Stimulated activated CD4-positive, alpha-beta T cell treated with anti-CD3 and anti-CD28 coated beads, TNF-alpha, amount 100 ng/mL, for 4 hours (primary cell): ENCODE data around the gene SPAG17.
"Not testable (repeated sequence)": the region's sequence is repeated elsewhere in the genome, so short reads cannot be mapped to it uniquely, and the experiment has no call there.

Experiments used
- DNase-seq, 3 experiments: peaks; one replicate each; pipeline ENCODE4 v3.0.0-alpha.2; 2020; ENCODE audit warnings: low read depth in 3 of 3

The SPAG17 gene

DNA sequence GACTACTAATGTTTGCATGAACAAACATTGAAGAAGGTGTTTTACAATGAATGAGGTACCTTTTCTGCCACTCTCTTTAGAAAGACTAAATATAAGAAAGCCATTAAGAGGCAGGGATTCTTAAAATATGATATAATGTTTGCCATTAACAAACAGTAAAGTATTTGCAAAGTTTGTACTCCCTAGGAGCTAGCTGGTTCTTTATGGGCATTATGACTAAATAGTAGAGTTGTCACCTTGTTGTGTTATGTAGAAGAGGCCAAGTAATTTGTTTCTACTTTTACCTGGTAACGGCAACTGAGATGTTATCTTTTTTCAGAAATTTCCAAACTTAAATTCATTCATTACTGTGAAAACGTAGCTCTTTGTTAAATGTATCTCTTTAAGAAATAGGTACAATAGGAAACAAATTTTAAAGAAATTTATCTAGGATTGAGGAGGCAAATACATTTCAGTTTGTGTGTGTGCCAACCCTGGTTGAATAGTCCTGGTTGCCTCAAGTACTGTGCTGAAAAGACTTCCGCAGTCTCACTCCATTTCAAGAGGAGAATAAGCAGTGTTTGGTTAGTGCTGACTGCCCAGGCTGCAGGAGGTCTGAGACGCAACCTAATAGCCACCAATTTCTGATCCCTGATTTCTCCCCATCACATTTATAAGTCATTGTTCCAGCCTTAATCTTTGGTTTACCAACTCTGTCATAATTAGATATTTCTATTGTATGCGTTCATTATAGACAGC is 203.4 kb downstream of the SPAG17 start:
- DNase-seq: no peak

DNA sequence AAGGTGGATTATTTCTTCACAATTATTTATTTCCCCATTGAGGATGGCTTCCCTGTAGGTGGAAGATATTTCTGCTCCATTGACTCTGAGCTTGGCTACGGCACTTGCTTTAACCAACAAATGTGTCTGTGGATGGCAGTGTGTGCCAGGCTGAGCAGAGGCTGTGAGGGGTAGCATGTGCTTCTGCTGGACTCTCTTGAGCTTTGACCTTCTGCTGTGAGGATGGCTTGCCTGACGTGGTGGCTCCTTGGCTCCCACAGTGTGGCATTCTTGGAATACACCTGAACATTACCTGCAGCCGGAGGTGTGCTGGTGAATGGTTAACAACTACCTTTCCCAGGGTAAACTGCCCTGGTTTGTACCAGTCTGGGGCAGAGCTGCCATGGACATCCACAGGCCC is 208.6 kb downstream of the SPAG17 start:
- DNase-seq: no peak

DNA sequence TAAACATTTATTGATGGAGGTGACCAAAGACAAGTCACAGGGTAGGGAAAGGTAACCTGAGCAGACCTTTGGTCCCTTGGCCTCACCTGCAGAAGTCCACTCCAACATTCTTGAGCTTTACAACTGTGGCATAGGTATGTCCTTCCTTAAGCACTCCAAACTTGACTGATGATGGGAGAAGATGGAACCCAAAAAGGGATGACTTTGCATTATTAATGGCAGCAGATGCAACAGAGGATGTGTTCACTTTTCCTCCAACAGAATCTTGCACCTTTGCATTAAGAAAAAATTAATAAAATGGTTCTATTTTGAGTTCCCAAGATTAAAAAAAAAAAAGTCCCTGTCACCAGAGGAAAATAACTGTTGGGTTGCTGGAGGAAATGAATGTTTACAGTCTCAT is 213.3 kb downstream of the SPAG17 start:
- DNase-seq: no peak

DNA sequence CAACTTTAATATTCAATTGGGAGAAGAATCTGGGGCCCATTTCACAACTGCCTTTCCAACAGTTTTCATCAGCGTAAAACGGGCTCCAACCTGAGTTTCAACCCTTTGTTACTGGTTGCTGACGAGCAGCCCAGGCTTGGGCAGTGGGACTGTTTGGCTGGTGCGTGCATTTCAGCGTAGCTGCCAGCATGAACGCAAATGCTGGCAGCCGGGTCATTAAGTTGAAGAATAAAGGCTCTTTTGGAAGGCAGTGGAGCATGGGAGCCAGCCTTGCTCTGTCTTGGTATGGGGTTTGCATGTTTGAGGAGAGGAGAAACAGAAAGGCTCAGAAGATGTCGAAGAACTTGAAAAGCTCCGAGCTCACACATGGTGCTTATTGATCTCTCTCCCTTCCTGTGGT is 214.8 kb downstream of the SPAG17 start:
- DNase-seq: no peak

DNA sequence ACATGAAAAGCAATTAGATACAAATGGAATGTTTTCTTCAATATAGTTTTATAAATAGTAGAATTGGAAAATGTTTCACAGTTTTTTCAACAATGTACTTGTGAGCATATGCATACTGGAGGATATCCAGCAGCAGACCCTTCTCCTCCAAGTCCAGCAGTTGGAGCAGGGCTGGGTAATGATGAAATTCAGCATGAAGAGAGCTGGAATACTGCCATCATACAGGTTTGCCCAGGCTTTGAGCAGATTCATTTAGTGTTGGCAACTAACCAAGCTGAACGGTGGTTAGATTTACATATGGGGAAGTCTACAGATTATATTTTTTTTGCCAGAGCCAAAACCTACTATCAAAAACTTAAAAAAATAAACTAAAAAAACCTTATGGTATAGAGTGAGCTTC is 217.1 kb downstream of the SPAG17 start:
- no peak for DNase-seq

DNA sequence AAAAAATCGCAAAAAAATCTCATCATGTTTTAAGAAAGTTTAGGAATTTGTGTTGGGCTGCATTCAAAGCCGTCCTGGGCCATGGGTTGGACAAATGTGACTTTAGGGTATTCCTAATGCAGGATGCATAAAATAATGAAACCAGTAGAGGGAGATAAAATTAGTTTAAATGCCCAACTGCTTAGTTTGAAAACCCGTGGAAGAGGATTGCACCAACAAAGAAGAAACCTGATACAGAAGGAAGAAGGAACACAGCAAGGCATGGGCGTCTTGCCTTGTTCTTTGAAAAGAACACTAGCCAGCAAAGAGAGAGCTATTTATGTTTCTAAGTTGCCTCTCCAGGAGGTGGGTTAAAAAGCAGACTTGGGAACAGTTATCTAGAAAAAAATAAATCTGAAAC is 217.6 kb downstream of the SPAG17 start:
- no peak for DNase-seq

DNA sequence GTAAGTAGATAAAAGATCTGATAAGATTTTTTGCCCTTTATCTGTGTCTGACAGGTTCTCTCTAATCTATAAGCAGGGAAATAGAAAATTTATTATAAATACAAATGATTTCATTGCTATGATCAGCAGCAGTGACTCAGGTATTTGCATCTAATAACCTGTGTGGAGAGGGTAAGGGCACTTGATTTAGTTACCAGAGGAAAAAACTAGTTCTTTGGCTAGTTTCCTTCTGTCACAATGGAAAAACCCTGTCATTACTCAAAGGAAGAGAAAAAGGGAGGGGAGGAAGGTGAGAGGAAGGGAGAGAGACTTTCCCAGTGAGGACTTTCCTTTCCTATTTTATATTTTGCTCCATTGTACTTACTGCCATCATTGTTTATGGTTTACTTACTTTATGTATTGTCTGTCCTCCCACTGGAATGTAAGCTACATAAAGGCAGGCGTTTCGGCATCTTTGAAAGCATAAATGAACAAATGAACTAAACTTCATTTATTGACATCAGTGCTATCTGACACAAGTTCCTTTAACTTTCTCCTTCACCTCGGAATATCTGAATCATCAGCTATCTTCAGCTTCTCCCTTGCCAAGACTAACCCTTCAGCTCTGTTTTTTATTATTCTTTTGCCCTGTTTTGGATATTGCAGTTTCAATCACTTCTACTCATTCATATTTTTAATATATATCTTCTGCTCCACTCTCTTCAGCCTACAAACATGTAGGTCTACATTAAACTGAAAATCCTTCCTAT is 220.6 kb downstream of the SPAG17 start:
- no peak for DNase-seq

DNA sequence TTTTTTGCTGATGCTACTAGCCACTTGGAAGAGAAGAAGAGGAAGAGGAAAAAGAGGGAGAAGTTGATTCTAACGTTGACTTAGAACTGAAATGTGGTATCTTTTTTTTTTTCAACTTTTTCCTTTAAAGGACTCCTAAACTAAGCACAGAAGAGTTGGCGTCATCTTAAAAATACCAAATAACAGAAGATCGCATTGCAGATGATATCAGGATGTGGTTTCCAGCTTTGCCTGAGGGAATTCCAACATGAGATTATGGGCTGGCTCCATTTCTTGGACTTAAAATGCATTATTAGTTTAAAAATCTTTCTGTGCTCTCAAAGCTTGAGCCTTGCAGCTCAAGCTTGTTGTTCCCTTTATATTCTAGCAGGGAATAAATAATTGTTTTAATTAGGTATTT is 225.7 kb downstream of the SPAG17 start:
- no peak for DNase-seq

DNA sequence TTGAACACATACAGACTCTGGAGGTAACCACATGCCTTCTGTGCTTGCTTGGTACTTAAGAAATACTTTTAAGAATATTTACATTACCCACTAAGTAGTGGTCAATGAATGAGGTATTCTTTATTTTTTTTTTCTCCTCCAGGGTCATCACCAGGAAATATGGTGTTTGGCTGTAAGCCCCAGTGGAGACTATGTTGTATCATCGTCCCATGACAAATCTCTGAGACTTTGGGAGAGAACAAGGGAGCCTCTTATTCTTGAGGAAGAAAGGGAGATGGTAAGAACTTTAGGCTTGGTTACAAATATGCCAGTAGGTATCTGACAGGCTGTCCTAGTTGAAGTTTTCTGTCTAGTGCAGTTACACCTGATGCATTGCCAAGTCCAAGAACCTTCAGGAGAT is 232.6 kb downstream of the SPAG17 start:
- DNase-seq: no peak

DNA sequence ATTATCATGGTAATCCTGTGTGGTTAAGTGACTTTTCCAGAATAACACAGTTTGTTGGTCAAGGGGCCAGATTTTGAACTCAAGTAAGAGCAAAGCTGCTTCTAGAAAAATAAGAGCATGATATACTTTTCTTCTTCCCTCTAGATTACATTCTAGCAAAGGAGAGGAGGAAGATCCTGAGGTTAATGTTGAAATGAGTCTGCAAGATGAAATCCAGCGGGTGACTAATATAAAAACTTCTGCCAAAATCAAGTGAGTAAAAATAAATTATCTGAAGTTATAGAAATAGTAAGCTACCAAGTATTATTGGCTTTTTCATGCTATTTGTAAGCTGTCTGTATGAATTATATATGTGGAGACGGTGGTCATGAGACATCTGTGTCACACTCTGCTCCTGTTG is 242.7 kb downstream of the SPAG17 start:
- DNase-seq: no peak

DNA sequence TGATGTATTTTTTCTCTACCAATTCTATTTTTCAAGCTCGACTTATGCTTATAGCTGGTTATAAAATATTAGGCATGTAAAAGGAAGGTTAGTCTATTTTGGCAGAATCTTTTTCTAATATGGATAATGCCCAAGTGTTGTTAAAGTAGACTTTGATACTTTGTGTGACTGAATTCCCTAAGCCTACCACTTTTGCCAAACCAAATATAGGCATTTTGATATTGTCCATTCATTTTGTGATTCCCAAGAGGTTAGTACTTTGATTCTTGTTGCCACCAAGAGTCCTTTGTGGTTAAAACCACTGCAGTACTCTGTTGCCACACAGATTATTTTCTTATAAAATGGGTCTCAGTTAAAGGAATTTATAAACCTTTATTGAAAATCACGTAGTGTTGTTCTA is 251.3 kb downstream of the SPAG17 start:
- no peak for DNase-seq

DNA sequence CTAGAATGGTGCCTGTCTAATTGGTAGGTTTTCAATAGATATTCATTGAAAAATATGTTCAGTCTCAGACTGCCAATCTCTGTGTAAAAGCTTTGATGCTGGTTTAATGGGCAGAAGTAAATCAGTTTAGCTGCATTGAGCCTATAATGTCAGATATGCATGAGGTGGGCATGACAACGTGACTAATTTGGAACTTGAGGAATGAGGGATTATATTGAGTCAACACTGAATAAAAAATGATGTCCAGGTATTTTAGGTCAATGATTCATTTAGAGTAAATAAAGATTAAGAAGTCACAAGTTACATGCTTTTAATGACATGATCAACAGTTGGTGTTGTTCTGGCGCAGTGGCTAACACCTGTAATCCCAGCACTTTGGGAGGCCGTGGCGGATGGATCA is 252.5 kb downstream of the SPAG17 start:
- DNase-seq: no peak

DNA sequence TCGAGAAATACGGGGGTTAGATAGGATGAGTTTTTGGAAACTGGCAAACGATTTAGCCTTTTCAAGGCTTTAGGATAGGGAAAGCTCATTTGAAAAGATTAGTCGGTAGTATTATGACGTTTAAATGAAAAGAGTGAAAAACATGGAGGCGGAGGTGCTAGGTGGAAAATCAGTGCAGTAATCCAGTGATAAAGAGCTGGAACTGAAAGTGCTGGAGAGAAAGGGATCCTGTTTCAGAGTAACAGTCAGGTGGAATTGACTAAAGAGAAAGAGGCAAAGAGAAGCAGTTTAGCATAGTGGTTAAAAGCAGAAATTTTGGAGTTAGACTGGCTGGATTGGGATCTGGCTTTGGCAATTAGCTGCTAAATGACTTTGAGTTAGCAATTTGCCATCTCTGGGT is 254.5 kb downstream of the SPAG17 start:
- DNase-seq: no peak

DNA sequence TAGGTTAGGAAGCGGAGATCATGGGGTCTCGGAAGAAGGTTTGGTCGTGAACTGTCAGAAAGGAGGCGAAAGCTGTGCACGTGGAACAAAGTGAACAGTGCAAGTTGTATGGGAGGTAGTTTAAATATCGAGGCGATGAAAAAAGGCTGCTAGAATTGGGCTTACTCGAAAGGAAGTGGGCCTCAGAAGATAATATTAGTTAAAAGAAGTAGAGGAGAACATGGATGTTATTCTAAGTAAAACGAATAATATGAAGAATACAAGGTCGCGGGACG is 254.9 kb downstream of the SPAG17 start:
- DNase-seq: no peak

DNA sequence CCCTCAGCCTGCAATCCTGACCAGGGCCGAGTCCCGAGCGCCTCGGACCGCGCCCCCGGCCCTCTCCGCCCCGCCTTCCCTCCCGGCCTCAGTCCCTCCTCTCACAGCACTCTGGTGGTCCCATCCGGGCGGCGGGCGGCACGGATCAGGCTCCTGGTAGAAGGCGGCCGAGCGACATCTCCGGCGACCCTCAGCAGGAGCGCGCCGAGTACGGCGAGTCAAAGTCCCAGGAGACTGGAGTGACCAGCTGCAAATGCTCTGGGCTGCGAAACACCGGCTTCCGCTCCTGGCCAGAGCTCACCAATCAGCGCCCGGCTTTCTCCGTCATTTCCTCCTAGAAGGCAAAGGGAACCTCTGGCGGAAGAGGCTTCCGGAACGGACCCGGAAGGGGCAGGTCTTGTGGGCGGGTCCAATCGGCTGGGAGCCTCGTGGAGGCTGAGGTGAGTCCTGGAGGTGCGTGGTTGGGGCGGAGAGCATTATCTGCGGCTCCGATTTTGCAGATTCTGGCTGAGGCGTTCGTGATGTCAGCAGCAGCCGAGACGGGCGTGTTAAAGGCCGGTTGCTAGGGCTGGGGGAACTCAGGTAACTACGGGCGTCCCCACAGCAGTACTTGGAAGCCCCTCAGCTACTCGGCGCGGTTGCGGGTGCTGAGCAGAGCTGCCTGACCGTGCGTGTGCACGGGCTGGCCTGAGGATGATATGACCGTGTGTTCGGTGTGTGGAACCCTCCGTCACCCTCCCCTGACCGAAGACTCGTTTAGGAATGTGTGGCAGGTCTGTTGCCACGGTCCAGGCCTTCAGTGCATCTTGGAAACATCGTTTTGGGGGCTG is 255.5 kb downstream of the SPAG17 start, which contains the start of the genes GDAP2 and WDR3:
Gene GDAP2, minus strand, starts transcription at position 279 of the 830 bp plus-strand sequence. CDS start 9,264 bp downstream, outside the sequence.
Gene WDR3, plus strand, starts transcription at position 397 of the 830 bp plus-strand sequence. CDS start 3,581 bp downstream, outside the sequence.
- DNase-seq: peak; percentile 87 to 91 (median 89)

DNA sequence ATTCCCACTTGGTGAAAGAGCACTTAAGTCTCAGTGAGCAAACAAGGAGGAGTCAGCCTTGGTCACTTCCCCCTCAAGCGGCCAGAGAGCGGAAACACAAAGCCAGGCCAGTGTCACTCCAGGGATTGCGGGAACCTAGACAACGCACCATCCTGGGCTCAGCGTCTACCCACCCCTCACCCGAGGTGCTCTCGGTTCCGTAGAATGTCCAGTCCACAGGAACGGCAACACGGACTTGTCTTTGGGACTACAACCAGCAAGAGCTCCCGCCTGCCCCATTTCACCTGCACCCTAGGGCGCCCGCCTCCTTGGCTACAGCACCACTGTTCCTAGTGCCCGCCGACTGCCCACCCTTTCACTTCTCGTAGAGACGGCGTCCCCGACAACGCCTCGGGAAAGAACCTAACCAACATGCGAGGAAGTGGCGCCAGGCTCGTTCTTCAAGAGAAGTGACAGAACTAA is 256.1 kb downstream of the SPAG17 start:
- DNase-seq: peak in 1 of 3 experiments; percentile 10

DNA sequence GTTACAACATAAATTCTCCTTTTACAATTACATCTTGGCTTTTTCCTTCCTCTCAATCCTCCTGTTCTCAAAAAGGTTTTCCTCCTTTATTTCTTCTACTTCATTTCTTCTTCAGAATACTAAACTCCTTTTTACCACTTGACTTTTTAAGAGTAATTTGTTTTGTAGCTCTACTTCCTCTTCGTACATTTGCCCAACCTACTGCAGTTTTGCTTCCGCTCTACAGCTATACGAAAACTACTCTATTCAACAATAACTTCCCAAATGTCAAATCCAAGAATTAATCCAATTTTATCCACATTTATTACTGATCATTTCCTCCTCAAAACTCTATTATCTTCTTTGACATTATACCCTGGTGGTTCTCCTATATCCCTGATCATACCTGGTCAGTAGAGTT is 259.0 kb downstream of the SPAG17 start:
- DNase-seq: no peak

DNA sequence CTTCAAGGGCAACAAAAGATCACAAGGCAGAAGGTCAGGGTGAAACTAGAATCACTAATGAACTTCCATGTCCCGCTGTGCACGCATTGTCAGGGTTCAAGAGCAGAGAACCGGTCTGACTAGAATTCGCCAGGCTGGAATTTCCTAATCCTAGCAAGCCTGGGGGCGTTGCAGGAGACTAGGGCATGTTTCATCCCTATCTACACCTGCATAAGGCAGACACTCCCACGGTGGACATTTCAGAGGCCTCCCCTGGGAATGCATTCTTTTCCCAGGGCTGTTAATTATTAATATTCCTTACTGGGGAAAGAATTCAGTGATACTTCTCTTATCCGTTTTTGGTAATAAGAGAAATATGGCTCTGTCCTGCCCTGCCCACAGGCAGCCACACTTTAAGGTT is 262.3 kb downstream of the SPAG17 start:
- not testable (repeated sequence) for DNase-seq

DNA sequence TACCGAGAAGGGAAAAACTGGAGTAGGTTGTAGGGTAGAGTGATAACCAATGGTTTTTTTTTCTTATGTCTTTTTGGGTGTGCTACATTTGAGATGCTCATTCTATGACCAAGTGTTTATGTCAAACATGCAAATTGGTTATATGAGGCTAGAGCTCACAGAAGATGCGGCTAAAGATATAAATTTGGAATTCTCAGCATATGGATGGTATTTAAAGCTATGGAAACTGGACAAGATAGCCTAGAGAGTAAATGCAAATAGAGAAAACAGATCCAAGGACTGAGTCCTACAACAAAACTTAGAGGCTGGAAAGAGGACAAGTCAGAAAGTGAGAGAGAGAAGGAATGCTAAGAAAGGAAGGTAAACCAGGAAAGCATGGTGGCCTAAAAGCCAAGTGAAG is 263.0 kb downstream of the SPAG17 start:
- no peak for DNase-seq

DNA sequence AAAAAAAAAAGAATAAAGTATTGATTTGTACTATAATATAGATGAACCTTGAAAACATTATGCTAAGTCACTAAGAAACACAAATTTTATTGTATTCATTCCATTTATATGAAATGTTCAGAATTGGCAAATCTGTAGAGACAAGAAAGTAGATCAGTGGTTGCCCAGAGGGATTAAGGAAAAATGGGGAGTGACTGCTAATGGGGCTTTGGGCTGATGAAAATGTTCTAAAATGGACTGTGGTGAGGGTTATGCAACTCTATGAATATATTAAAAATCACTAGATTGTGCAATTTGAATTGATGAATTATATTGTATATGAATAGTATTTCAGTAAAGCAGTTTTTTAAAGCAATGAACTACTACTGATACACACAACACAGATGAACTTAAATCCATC is 265.7 kb downstream of the SPAG17 start:
- no peak for DNase-seq

DNA sequence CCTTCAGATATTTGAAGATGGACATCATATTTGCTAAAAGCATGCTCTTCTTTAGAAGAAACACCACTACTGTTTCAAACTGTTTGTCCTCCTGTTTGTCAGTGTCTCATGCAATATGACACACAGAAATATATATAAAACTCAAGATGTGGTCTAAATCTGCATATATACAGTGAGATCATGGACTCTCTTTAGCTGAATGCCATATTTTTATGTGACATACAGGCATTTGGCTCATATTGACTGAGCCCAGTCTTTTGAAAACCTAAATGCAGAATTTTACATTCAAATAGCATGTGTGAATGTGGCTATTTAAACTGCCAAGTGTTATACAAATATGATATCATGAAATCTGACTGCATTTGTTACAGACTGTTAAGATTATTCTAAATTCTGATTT is 274.0 kb downstream of the SPAG17 start:
- DNase-seq: no peak

DNA sequence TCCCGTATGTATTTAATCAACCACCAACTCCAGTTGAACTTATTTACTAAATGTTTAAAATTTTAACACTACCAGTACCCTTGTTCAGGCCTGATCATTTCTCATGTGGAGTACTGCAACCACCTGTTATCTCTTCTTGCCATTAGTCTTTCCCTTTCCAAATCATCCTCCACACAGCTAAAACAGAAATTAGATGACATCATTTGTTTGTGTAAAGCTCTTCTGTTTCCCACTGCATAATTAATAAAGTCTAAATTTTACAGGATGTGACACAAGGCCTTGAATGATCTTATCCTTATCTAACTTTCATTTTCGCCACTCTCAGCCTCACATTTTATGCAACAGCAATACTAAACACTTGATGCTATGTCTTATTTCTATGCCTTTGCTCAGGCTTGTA is 280.0 kb downstream of the SPAG17 start:
- DNase-seq: no peak
